HepG2 (cell line): ENCODE measurements around the gene BPI. TPM values are rescaled to one million over a fixed set of nuclear protein-coding genes. Genes with fewer than 3 reads are reported as not detected.

Experiments used
- HMGA1 ChIP-seq: sonication (generic); formaldehyde crosslinking; conservative IDR thresholded peaks from 2 replicates; pipeline ENCODE4 v1.4.0; 2020; ENCODE audit warnings: missing genetic modification reagents
- HNF4G ChIP-seq, 2 experiments: sonication (generic) in 1 of 2; formaldehyde crosslinking in 1 of 2; IDR thresholded peaks; 2 replicates each; pipeline versions ENCODE4 v1.4.0 to v1.6.1; 2011 to 2020; ENCODE audit warnings: borderline replicate concordance in 2 of 2, low read depth in 2 of 2, mild to moderate bottlenecking in 2 of 2, low read length in 1 of 2, missing genetic modification reagents in 1 of 2, moderate library complexity in 1 of 2
- MEIS2 ChIP-seq: sonication (generic); formaldehyde crosslinking; IDR thresholded peaks from 2 replicates; pipeline ENCODE4 v1.9.0; 2021; ENCODE audit warnings: mild to moderate bottlenecking, missing genetic modification reagents
- REL ChIP-seq: sonication (generic); formaldehyde crosslinking; conservative IDR thresholded peaks from 2 replicates; pipeline ENCODE4 v1.8.0; 2022; ENCODE audit warnings: mild to moderate bottlenecking, missing genetic modification reagents, moderate library complexity
- REPIN1 ChIP-seq: sonication (generic); formaldehyde crosslinking; IDR thresholded peaks from 2 replicates; pipeline ENCODE4 v1.8.0; 2022; ENCODE audit warnings: missing genetic modification reagents, low read depth, mild to moderate bottlenecking, borderline replicate concordance
- SMAD3 ChIP-seq: sonication (generic); formaldehyde crosslinking; IDR thresholded peaks from 2 replicates; pipeline ENCODE4 v1.4.0; 2020; ENCODE audit warnings: missing genetic modification reagents
- SUZ12 ChIP-seq: fragments of 150-350 bp; IDR thresholded peaks from 2 replicates; pipeline ENCODE4 v1.6.1; 2014; ENCODE audit warnings: low read depth, low read length
- TAF15 ChIP-seq: fragments of 200-400 bp; formaldehyde crosslinking; IDR thresholded peaks from one replicate; pipeline ENCODE4 v1.6.1; 2018; ENCODE audit warnings: mild to moderate bottlenecking, low read depth, low read length; ENCODE audit not compliant: poor library complexity, severe bottlenecking
- TMF1 ChIP-seq: sonication (generic); formaldehyde crosslinking; IDR thresholded peaks from 2 replicates; pipeline ENCODE4 v1.8.1; 2022; ENCODE audit warnings: low read depth, missing genetic modification reagents
- U2AF1 ChIP-seq: fragments of 200-400 bp; formaldehyde crosslinking; optimal IDR thresholded peaks from 2 replicates; pipeline ENCODE3; 2017; ENCODE audit warnings: mild to moderate bottlenecking, low read depth, low read length
- ZBTB3 ChIP-seq: sonication (generic); formaldehyde crosslinking; IDR thresholded peaks from 2 replicates; pipeline ENCODE4 v1.4.0; 2020; ENCODE audit warnings: low read depth, mild to moderate bottlenecking, moderate library complexity, missing genetic modification reagents, borderline replicate concordance
- ZFP82 ChIP-seq: sonication (generic); formaldehyde crosslinking; IDR thresholded peaks from 2 replicates; pipeline ENCODE4 v1.5.1; 2020; ENCODE audit warnings: mild to moderate bottlenecking, missing genetic modification reagents, borderline replicate concordance
- ZNF207 ChIP-seq: fragments of 450-650 bp; IDR thresholded peaks from 2 replicates; pipeline ENCODE4 v1.6.1; 2016; ENCODE audit warnings: antibody characterized with exemption, borderline replicate concordance
- ZNF362 ChIP-seq: sonication (generic); formaldehyde crosslinking; IDR thresholded peaks from 2 replicates; pipeline ENCODE4 v1.4.0; 2020; ENCODE audit warnings: missing genetic modification reagents, mild to moderate bottlenecking, borderline replicate concordance
- ZNF460 ChIP-seq: sonication (generic); formaldehyde crosslinking; IDR thresholded peaks from 2 replicates; pipeline ENCODE4 v1.5.1; 2020; ENCODE audit warnings: missing genetic modification reagents, mild to moderate bottlenecking, borderline replicate concordance
- ZNF510 ChIP-seq: sonication (generic); formaldehyde crosslinking; IDR thresholded peaks from 2 replicates; pipeline ENCODE4 v1.4.0; 2020; ENCODE audit warnings: low read depth, mild to moderate bottlenecking, missing genetic modification reagents
- ZNF790 ChIP-seq: sonication (generic); formaldehyde crosslinking; IDR thresholded peaks from 2 replicates; pipeline ENCODE4 v1.8.0; 2022; ENCODE audit warnings: missing genetic modification reagents, mild to moderate bottlenecking, borderline replicate concordance
- ZSCAN20 ChIP-seq: sonication (generic); formaldehyde crosslinking; IDR thresholded peaks from 2 replicates; pipeline ENCODE4 v1.4.0; 2020; ENCODE audit warnings: missing genetic modification reagents, mild to moderate bottlenecking, borderline replicate concordance
- polyA plus RNA-seq, 8 experiments: library from polyadenylated mRNA; depleted of rRNA in 3 of 8; stranded (reverse) in 7 of 8; unstranded in 1 of 8; fragments of >200 nt; fragmentation: Illumina TruSeq in 4 of 8; extraction: Trizol in 4 of 8; gene quantifications; 2 replicates each; pipeline versions ENCODE4 v1.2.1 to v1.2.3, GENCODE V29; 2011 to 2016; ENCODE audit warnings: low read depth in 4 of 8, missing spikeins in 1 of 8, mixed read lengths in 1 of 8; ENCODE audit not compliant: insufficient read depth in 1 of 8
- total RNA-seq, 5 experiments: library from RNA; depleted of rRNA; stranded (reverse); fragments of >200 nt; fragmentation: Illumina TruSeq; extraction: Trizol; gene quantifications; 2 replicates each; pipeline ENCODE4 v1.2.3, GENCODE V29; 2016; ENCODE audit warnings: low read depth in 1 of 5
- TF ChIP-seq, protein P1 (sequence below): sonication (generic); formaldehyde crosslinking; IDR thresholded peaks from 2 replicates; pipeline ENCODE4 v1.5.1; 2020; ENCODE audit warnings: mild to moderate bottlenecking, missing genetic modification reagents, borderline replicate concordance
- TF ChIP-seq, protein P2 (sequence below): sonication (generic); formaldehyde crosslinking; IDR thresholded peaks from 2 replicates; pipeline ENCODE4 v1.8.0; 2022; ENCODE audit warnings: missing genetic modification reagents, mild to moderate bottlenecking, borderline replicate concordance

Gene BPI
- total and polyA plus RNA-seq, 2 of the 13 experiments (the other 11 are each of a cell fraction or from before 2014, with no cell fraction given): not detected

- TF ChIP-seq TMF1 (CRISPR knock-in tag): 0 out of 2 replicates have a peak, but pooled peaks have one; percentile 55
- no peak for TF ChIP-seq U2AF1
- TF ChIP-seq, protein P1, sequence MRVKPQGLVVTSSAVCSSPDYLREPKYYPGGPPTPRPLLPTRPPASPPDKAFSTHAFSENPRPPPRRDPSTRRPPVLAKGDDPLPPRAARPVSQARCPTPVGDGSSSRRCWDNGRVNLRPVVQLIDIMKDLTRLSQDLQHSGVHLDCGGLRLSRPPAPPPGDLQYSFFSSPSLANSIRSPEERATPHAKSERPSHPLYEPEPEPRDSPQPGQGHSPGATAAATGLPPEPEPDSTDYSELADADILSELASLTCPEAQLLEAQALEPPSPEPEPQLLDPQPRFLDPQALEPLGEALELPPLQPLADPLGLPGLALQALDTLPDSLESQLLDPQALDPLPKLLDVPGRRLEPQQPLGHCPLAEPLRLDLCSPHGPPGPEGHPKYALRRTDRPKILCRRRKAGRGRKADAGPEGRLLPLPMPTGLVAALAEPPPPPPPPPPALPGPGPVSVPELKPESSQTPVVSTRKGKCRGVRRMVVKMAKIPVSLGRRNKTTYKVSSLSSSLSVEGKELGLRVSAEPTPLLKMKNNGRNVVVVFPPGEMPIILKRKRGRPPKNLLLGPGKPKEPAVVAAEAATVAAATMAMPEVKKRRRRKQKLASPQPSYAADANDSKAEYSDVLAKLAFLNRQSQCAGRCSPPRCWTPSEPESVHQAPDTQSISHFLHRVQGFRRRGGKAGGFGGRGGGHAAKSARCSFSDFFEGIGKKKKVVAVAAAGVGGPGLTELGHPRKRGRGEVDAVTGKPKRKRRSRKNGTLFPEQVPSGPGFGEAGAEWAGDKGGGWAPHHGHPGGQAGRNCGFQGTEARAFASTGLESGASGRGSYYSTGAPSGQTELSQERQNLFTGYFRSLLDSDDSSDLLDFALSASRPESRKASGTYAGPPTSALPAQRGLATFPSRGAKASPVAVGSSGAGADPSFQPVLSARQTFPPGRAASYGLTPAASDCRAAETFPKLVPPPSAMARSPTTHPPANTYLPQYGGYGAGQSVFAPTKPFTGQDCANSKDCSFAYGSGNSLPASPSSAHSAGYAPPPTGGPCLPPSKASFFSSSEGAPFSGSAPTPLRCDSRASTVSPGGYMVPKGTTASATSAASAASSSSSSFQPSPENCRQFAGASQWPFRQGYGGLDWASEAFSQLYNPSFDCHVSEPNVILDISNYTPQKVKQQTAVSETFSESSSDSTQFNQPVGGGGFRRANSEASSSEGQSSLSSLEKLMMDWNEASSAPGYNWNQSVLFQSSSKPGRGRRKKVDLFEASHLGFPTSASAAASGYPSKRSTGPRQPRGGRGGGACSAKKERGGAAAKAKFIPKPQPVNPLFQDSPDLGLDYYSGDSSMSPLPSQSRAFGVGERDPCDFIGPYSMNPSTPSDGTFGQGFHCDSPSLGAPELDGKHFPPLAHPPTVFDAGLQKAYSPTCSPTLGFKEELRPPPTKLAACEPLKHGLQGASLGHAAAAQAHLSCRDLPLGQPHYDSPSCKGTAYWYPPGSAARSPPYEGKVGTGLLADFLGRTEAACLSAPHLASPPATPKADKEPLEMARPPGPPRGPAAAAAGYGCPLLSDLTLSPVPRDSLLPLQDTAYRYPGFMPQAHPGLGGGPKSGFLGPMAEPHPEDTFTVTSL (CRISPR knock-in tag): no peak; the same call in 1 of the 2 replicates
- no peak for TF ChIP-seq ZNF207
- no peak for TF ChIP-seq ZNF362 (CRISPR knock-in tag)
- no peak for TF ChIP-seq HMGA1 (CRISPR knock-in tag)
- TF ChIP-seq HNF4G (IDR thresholded peaks at IDR 0.05; ENCODE audit: borderline replicate concordance, low read depth, low read length): 0 out of 2 replicates have a peak, but pooled peaks have one; percentile 30
- no peak; the same call in 1 of the 2 replicates for TF ChIP-seq HNF4G (CRISPR knock-in tag; IDR thresholded peaks at IDR 0.05; ENCODE audit: borderline replicate concordance, low read depth)
- no peak for TF ChIP-seq ZBTB3 (CRISPR knock-in tag)
- no peak for TF ChIP-seq ZNF460 (CRISPR knock-in tag)
- no peak; the same call in 1 of the 2 replicates for TF ChIP-seq ZFP82
- TF ChIP-seq REL (CRISPR knock-in tag): no peak
- peak; percentile 60; the same call in 1 of the 2 replicates for TF ChIP-seq REPIN1 (CRISPR knock-in tag)
- TF ChIP-seq, protein P2, sequence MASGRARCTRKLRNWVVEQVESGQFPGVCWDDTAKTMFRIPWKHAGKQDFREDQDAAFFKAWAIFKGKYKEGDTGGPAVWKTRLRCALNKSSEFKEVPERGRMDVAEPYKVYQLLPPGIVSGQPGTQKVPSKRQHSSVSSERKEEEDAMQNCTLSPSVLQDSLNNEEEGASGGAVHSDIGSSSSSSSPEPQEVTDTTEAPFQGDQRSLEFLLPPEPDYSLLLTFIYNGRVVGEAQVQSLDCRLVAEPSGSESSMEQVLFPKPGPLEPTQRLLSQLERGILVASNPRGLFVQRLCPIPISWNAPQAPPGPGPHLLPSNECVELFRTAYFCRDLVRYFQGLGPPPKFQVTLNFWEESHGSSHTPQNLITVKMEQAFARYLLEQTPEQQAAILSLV: peak; percentile 67
- peak; percentile 84 for TF ChIP-seq SMAD3 (CRISPR knock-in tag)
- no peak for TF ChIP-seq ZSCAN20 (CRISPR knock-in tag)
- TF ChIP-seq ZNF790 (CRISPR knock-in tag): 0 out of 2 replicates have a peak, but pooled peaks have one; percentile 11
- TF ChIP-seq ZNF510: no peak
- TF ChIP-seq TAF15: no peak
- TF ChIP-seq SUZ12: no peak
- peak; percentile 44; the same call in 1 of the 2 replicates for TF ChIP-seq MEIS2 (CRISPR knock-in tag)
Observed at GRCh38 chr20:38343311-38344106, 39.6 kb downstream of the BPI start (continued).
